HG03196 (cell line): ENCODE data around the gene ADCY7.
"Not testable (repeated sequence)": the region's sequence is repeated elsewhere in the genome, so short reads cannot be mapped to it uniquely, and the experiment has no call there.

ENCODE experiments used
- ATAC-seq: cut with Tn5 transposase; IDR thresholded peaks from one replicate; pipeline ENCODE4 v1.9.1; 2021; ENCODE audit not compliant: unreplicated experiment

ADCY7 gene

DNA sequence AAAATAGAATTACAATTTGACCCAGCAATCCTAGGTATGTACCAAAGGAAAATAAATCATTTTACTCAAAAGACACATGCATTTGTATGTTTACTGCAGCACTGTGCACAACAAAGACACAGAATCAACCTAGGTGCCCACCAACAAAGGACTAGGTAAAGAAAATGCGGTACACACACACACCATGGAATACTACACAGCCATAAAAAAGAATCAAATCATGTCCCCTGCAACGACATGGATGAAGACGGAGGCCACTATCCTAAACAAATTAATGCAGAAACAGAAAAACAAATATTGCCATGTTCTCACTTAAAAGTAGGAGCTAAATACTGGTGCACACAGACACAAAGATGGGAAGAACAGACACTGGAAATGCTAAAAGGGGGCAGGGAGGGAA is 66.2 kb downstream of the ADCY7 start:
- no peak for ATAC-seq

DNA sequence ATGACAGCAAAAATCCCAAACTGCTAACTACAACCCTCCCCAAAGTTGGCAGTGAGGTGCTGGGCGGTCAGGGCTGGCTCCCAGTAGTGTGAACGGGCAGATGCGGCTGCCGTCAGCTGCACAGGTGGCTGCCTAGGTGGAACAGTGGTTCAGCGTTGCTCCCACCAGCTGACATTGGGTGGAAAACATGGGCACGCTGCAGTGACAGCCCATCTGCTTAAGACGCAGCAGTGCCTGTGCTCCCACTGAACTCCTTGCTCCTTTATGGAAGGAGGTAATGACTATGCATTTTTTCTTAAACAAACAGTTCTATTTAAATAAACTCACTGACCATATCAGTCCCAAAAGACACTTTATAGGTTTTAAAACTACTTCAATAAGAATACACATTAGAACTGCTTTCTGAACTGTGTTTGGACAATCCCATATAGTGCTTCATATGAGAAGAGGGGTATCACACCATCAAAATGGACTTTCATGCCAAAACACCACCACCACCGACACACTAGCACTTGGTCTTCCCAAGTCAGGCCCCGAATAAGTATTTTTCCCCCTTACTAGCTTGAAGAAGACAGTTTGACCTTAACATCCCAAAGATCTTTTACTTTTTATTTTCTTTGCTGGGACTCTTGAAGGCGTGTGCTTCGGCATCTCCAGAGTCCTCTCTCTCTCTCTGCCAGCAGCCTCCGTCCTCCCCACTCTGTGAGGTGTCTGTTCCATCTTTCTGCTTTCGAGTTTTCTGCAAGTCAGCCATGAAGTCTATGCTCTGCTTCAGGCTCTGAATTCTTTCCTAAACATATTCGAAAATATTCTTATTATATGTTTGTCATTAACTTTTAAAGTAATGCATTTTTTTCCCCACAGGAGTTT is 68.0 kb downstream of the ADCY7 start:
- ATAC-seq, result no peak

DNA sequence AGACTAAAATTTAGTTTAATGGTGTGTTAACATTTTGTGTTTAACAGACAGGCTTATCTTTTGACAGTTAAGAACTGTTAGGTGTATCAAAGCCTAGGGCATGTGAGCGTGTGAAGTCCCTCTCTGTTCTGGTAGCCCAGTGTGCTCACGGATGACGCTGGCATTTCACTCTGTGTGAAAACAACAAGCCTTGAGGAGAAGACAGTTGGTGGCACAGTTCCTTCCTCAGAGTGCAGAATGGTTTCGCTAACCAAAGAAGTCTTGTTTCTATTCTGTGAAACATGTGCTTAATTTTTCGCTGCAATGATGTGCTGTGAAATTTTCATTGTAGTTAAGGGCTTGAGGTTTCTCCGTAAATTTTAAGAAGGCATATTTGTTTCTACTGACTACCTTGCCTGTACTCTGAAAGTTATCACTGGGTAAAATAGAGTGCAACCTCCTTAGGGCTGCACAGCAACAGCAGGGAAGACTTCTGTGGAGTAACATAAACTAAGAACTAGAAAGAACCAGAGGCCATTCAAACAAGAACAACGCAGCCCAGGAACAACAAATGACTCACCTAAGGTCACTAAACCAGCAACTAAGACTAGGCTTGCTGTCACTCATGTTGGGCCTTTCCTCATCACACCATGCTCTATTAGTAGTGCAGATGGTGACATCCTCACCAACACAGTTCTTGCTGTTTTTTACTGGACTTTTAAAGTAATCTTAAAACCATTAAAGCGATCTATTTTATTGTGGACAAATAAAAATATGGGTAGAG is 69.0 kb downstream of the ADCY7 start:
- peak; percentile 75 for ATAC-seq

DNA sequence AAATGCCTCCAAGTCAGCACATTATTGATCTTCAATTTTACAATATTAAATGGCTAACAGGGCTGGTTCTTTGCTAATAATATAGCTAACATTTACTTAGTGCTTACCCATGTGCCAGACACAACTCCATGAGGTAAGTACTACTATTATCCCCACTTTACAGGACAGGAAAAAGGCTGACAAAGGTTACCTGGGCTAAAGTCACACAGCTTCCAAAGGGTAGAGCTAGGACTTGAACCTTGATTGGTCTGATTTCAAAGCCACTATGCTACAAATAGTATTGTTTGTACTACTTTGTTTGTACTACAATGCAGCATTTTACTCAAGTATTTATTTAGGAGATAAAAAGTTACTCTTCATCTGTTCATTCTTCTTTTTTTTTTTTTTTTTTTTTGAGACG is 70.5 kb downstream of the ADCY7 start:
- ATAC-seq, result no peak

DNA sequence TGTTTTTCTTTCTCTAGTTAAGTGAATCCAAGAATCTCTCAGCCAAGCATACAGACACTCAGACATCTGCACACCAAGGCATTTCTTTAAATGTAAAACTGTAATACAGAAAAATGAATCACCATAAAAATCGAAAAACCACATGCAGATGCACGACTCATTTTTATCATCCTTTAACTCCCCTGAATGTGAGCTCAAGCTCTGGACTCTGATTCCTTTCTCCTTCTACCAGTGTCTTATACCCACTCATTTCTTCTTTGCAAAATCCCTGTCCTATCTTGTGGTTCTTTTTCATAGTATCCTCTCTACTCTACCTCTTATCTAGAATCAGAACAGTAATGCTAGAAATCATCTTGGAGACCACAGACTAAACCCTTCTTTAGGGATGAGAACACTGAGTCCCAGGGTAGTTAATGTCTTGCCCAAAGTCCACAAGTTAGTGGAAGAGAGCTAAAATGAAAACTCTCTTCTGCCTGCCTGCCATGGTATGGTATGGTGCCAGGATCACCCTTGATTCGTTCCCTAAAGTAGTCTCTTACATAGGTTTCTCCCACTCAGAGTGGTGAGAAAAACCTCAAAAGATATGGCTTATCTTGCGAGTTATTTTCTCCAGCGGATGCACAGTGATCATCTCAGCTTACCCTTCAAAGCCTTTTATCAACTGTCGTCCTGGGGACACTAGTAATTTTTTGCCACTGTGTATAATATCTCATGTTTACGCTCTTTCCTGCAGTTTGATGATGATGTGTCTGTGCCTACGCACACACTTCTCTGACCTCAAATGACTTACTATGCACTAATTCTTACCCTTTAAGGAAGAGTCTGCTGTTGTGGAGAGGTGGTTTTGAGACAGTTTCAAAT is 72.2 kb downstream of the ADCY7 start:
- no peak for ATAC-seq

DNA sequence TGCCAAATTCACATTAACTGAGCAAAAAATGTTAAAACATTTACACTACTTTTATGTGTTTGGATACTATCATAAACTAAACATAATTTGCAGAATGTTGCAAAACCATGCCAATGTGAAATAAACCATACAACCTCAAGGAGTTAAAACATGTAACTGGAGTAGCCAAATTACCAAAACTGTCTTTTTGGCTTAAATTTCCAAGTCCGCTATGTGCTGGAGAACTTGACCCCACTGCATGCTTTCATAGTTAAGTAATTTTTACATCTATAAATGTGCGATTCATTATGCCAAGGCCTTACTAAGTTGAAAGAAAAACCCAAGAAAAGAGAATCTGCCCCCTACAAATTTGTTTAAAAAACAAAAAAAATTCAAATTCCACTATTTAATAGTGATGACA is 74.2 kb downstream of the ADCY7 start:
- ATAC-seq, result no peak

DNA sequence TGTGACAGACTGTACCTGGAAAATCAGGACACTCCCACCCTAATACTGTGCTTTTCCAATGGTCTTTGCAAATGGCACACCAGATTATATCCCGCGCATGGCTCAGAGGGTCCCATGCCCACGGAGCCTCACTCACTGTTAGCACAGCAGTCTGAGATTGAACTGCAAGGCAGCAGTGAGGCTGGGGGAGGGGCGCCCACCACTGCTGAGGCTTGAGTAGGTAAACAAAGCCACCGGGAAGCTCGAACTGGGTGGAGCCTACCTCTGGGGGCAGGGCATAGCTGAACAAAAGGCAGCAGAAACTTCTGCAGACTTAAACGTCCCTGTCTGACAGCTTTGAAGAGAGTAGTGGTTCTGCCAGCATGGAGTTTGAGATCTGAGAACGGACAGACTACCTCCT is 77.2 kb downstream of the ADCY7 start:
- not testable (repeated sequence) for ATAC-seq

DNA sequence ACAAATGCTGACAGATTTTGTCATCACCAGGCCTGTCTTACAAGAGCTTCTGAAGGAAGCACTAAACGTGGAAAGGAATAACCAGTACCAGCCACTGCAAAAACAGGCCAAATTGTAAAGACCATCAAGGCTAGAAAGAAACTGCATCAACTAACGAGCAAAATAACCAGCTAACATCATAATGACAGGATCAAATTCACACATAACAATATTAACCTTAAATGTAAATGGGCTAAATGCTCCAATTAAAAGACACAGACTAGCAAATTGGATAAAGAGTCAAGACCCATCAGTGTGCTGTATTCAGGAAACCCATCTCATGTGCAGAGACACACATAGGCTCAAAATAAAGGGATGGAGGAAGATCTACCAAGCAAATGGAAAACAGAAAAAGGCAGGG is 78.9 kb downstream of the ADCY7 start:
- not testable (repeated sequence) for ATAC-seq

DNA sequence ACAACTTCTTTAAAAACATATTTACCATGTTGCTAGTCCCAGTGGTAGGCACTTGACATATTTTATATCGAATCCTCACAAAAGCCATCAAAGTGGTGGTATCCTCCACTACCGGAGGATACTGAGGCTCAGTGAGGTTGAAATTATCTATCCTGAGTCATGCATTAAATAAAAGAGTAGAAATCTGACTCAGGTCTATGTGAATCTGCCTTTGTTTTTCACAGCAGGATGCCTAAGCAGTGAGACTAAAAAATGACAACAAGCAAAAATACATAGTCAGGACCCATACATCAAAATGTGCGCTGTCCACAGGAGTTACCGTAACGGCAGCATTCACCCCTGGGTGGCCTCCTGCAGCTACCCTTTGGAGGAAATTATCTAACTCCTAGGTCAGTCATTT is 84.8 kb downstream of the ADCY7 start:
- ATAC-seq, result no peak

DNA sequence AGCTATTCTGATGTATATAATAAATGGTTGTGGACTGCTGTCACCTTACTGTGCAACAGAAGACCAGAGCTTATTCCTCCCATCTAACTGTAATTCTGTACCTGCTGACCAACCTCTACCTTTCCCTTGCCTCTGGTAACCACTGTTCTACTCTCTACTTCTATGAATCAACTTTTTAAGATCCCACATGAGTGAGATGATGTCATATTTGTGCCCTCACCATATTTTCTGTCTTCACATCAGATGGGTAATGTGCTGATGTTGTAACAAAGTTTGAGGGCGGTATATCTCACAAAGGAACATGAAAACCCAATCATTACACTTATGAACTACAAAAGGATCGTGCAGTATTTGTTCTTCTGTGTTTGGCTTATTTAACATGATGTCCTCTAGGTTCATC is 85.6 kb downstream of the ADCY7 start:
- ATAC-seq, result no peak

DNA sequence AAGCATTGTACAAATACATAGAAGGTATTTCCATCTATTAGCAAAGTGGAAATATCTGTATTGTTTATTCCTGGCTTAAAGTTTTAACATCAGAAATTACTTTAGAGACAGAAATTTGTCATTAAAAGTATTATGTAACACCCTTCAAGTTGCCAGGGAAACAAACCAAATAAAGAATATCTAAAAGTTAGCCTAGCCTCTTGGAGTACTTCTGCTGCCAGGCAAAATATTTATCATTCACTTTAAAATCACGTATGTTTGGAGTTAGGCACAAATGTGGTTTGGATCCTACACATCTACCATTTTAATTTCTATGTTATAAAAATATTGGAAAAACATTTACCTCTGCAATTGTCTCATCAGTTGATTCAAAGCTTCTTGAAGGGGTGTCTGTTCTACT is 87.7 kb downstream of the ADCY7 start:
- ATAC-seq, result no peak

DNA sequence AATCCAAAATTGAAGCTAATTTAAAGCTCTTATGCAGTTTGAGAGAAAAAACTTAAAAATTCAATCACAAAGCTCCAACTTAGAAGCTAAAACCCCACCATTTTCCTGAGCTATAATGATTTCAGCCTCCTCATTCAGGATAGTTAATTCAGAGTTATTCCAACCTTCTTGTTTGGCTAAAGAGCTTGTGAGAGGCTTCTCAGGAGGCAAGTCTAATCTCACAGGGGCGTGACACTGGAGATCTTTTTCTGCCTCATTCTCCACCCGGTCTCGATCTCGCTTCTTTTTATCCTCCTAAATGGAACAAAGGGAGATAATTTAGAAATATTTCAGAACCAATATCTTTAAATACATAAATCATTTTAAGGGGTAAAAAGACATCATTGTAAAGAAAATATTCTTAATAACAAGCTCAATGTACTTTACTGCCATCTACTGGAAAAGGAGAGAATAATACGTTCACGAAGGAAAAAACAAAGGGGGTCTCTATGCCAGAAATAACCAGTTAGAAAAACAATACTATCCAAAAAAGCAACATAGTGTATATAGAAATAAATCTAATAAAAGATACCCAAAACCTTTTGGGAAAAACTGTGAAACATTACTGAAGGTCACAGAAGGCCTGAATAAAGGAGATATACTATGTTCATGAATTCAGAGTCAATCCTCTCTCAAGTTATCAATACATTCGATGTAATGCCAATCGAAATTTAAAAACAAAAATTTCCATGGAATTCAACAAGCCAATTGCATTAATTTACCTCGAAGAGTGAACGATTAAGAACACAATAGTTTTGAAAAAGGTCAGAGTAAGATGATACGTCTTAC is 88.5 kb downstream of the ADCY7 start:
- ATAC-seq, result no peak

DNA sequence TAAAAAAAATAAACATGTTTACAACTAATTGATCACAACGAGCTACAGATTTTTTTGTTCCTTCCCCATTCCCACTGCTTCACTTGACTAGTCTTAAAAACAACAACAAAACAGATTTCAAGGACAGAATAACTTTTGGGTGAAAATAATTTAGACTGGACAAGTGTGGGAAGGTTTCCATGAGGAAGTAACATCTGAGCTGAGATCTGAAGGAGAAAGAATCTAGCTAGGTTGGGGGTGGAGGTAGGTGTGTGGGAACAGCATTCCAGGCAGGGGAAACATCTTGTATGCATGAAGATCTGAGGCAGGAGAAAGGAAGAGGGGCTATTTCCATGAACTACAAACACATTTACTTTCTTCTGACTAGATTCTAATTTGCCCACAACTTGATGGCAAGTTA is 93.3 kb downstream of the ADCY7 start:
- no peak for ATAC-seq

DNA sequence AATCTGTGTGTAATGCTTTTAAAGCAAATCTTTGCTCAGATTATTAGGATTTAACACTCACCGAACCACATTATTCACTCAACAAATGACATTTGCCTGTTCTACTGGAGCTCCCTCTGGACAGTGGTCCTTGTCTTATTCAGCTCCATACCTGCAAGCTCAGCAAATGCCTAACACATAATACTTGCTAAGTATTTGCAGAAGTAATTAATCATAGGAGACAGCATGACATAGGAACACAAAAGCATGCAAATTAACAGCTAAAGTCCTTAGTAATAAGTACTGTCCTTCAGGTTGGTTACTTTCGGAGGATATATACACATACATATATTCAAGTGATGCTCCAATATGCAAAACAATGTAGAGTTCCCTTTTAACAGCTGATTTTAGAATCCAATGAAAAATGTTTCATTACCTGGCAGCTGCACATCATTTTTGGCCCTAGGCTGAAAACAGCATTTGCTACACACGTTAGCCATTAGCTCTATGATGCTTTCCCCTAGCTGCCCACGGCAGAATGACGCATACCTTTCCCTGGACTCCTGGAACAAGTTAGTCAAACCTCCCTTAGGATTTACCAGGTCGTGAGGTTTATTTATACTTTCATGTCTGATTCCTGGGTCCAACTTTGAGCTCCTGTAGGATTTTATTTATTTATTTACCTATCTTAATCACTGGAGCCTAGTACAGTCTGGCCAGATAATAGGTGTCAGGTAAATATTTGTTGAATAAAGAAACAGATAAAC is 93.9 kb downstream of the ADCY7 start:
- no peak for ATAC-seq

DNA sequence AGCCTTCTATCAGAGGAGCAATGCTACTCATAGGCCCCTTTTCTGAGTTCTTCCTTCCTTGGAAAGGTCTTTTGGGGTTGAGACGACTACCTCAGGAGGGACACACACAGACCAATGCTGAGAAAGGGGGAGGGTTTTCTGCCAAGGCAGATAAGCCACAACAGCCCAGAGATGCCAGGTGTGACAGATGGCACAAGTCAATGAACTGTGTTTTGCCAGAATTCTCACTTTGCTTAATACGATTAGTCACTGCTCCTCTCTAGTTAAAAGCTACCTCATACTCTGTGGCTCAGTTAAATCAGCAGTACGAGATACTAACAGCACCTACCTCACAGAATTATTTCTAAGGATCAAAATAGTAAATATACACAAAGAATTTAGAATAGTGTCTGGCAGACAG is 94.4 kb downstream of the ADCY7 start:
- no peak for ATAC-seq

DNA sequence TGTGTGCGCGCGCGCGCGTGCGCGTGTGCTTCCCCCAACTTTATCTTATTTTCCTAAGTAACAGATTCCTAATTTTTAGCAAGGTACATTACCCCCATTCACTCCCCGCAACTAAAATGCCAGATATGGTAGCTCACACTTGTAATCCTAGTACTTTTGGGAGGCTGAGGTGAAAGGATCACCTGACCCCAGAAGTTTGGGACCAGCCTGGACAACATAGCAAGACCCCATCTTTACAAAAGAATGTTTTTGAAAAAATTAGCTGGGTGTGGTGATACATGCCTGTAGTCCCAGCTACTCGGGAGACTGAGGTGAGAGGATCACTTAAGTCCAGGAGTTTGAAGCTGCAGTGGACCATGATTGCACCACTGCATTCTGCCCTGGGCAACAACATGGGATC is 97.3 kb downstream of the ADCY7 start:
- ATAC-seq, result no peak

DNA sequence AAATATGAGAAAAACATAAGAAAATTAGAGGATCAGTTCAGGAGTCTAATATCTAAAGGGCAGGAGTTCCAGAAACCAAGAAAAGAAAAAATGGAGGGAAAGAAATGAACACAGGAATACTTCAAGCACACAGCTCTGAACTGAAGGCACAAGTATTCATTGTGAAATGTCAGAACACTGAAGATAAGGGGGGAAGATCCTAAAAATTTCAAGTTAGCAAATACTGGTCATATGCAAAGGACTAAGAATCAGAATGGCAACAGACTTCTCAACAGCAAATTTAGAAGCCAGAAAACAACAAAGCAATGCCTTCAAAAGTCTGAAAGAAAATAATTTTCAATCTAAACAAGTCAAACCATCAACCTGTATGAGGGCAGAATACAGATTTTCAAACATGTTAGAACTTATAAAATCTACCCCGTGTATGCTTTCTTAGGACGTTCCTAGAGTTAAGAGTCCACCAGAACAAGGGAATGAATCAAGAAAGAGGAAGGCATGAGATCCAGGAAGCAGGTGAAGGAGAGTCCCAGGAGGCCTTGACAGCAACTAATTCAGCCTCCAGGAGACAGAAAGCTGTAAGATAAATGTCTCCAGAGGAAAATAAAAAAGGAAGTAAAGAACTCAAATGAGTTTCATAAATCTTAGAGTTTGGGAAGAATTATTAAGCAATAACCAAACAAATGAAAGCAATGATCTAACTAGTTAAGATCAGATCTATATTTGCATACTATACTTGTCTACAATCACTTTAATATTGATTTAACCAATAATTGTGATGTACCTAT is 99.6 kb downstream of the ADCY7 start:
- ATAC-seq, result no peak
